GM23338 (cell line): ENCODE results near the gene AGBL4. TPM values are rescaled to one million over a fixed set of nuclear protein-coding genes. Genes with fewer than 3 reads are reported as not detected.

ENCODE experiments used
- ATAC-seq: fragments of 200-7000 bp; cut with Tn5 transposase; 3 replicates; pipeline ENCODE4 v1.9.1; 2020
- DNase-seq: peaks from one replicate; pipeline ENCODE4 v3.0.0-alpha.2; 2015; ENCODE audit warnings: low spot score
- H2AFZ ChIP-seq: fragments of 200-600 bp; sonication (generic); 2 replicates; pipeline ENCODE4 v1.8.0; 2016; ENCODE audit warnings: antibody characterized with exemption, mild to moderate bottlenecking, moderate library complexity
- H3F3A ChIP-seq: fragments of 200-600 bp; sonication (generic); replicated peaks from 2 replicates; pipeline ENCODE4 v1.8.0; 2017; ENCODE audit warnings: antibody characterized with exemption, mixed run types, low read depth
- H3K27ac ChIP-seq: fragments of 200-600 bp; sonication (generic); 2 replicates; pipeline ENCODE4 v1.6.1; 2016; ENCODE audit warnings: low read depth
- H3K27me3 ChIP-seq: fragments of 200-600 bp; sonication (generic); 2 replicates; pipeline ENCODE4 v1.8.0; 2016; ENCODE audit warnings: mild to moderate bottlenecking, mixed run types, moderate library complexity; ENCODE audit not compliant: insufficient read depth
- H3K36me3 ChIP-seq: fragments of 200-600 bp; sonication (generic); 2 replicates; pipeline ENCODE4 v1.8.0; 2016; ENCODE audit warnings: mild to moderate bottlenecking; ENCODE audit not compliant: insufficient read depth
- H3K4me1 ChIP-seq: fragments of 200-600 bp; sonication (generic); 2 replicates; pipeline ENCODE4 v1.8.0; 2016; ENCODE audit warnings: mild to moderate bottlenecking, moderate library complexity; ENCODE audit not compliant: insufficient read depth
- H3K4me2 ChIP-seq: fragments of 200-600 bp; sonication (generic); 2 replicates; pipeline ENCODE4 v1.7.1; 2017; ENCODE audit warnings: mixed run types
- H3K4me3 ChIP-seq: fragments of 200-600 bp; sonication (generic); 2 replicates; pipeline ENCODE4 v1.6.1; 2016; ENCODE audit warnings: mixed run types
- H3K79me2 ChIP-seq: fragments of 200-600 bp; sonication (generic); replicated peaks from 2 replicates; pipeline ENCODE4 v1.8.0; 2017; ENCODE audit warnings: mild to moderate bottlenecking; ENCODE audit not compliant: insufficient read depth
- H3K9me2 ChIP-seq: fragments of 200-600 bp; sonication (generic); 2 replicates; pipeline ENCODE4 v1.8.0; 2017; ENCODE audit not compliant: insufficient read depth
- H4K20me1 ChIP-seq: fragments of 200-600 bp; sonication (generic); replicated peaks from 2 replicates; pipeline ENCODE4 v1.8.0; 2017; ENCODE audit warnings: mild to moderate bottlenecking; ENCODE audit not compliant: insufficient read depth
- H3K27ac Mint-ChIP-seq: 2 replicates; pipeline ENCODE4 v1.8.0; 2020; ENCODE audit warnings: inconsistent platforms, mild to moderate bottlenecking, moderate library complexity, mixed read lengths
- H3K27me3 Mint-ChIP-seq: 3 replicates; pipeline ENCODE4 v1.8.0; 2022; ENCODE audit warnings: low read depth, mild to moderate bottlenecking, moderate library complexity, mixed read lengths, inconsistent platforms; ENCODE audit not compliant: insufficient read depth, poor library complexity
- H3K36me3 Mint-ChIP-seq: 3 replicates; pipeline ENCODE4 v1.8.0; 2021; ENCODE audit warnings: low read depth, mild to moderate bottlenecking, inconsistent platforms, moderate library complexity, mixed read lengths
- H3K4me1 Mint-ChIP-seq: 3 replicates; pipeline ENCODE4 v1.8.0; 2020; ENCODE audit warnings: mild to moderate bottlenecking, inconsistent platforms, mixed read lengths
- H3K4me3 Mint-ChIP-seq: 3 replicates; pipeline ENCODE4 v1.8.0; 2021; ENCODE audit warnings: moderate library complexity, mild to moderate bottlenecking, inconsistent platforms, mixed read lengths
- H3K9me3 Mint-ChIP-seq: 3 replicates; pipeline ENCODE4 v1.8.0; 2020; ENCODE audit warnings: moderate library complexity, mild to moderate bottlenecking, inconsistent platforms, mixed read lengths
- CREB1 ChIP-seq: fragments of 250-450 bp; sonication (Bioruptor Pico); IDR thresholded peaks from 2 replicates; pipeline ENCODE4 v1.5.0; 2020; ENCODE audit warnings: low read depth, mild to moderate bottlenecking, moderate library complexity
- CTCF ChIP-seq, 2 experiments: fragments of 200-600 bp in 1 of 2; sonication (generic) in 1 of 2; conservative IDR thresholded peaks; 2 replicates each; pipeline versions ENCODE4 v1.5.1 to v1.6.1; 2016 to 2017; ENCODE audit warnings: antibody characterized with exemption in 2 of 2, low read depth in 2 of 2, mild to moderate bottlenecking in 2 of 2, moderate library complexity in 1 of 2
- ETS1 ChIP-seq: IDR thresholded peaks from 2 replicates; pipeline ENCODE4 v1.6.1; 2016; ENCODE audit warnings: antibody characterized with exemption
- EZH2 ChIP-seq: fragments of 200-600 bp; sonication (generic); IDR thresholded peaks from one replicate; pipeline ENCODE4 v1.8.0; 2017; ENCODE audit warnings: antibody characterized with exemption, mild to moderate bottlenecking, low read depth; ENCODE audit not compliant: unreplicated experiment
- POLR2AphosphoS5 ChIP-seq: IDR thresholded peaks from 2 replicates; pipeline ENCODE4 v1.6.1; 2016; ENCODE audit warnings: antibody characterized with exemption, low read depth
- REST ChIP-seq: IDR thresholded peaks from one replicate; pipeline ENCODE4 v1.6.1; 2018; ENCODE audit warnings: antibody characterized with exemption; ENCODE audit not compliant: unreplicated experiment
- ZNF331 ChIP-seq: fragments of 250-450 bp; sonication (Bioruptor Pico); IDR thresholded peaks from 2 replicates; pipeline ENCODE4 v1.5.0; 2020; ENCODE audit warnings: low read depth, mild to moderate bottlenecking, moderate library complexity
- polyA plus RNA-seq: library from polyadenylated mRNA; unstranded; fragments of >200 nt; fragmentation: Nextera tagmentation; extraction: Ambion mirVana; gene quantifications from 2 replicates; pipeline ENCODE4 v1.2.1, GENCODE V29; 2016
- total RNA-seq: library from RNA; depleted of rRNA; stranded (reverse); fragments of >200 nt; shearing (Covaris generic); gene quantifications from 2 replicates; pipeline ENCODE4 v1.2.3, GENCODE V29; 2014
- TF ChIP-seq, protein P1 (sequence below): fragments of 250-450 bp; sonication (Bioruptor Pico); IDR thresholded peaks from 2 replicates; pipeline ENCODE4 v1.5.0; 2020; ENCODE audit warnings: mild to moderate bottlenecking, moderate library complexity

AGBL4 gene
- total and polyA plus RNA-seq, 2 experiments from 2014 or later, result 0.91 to 1.5 TPM

DNA sequence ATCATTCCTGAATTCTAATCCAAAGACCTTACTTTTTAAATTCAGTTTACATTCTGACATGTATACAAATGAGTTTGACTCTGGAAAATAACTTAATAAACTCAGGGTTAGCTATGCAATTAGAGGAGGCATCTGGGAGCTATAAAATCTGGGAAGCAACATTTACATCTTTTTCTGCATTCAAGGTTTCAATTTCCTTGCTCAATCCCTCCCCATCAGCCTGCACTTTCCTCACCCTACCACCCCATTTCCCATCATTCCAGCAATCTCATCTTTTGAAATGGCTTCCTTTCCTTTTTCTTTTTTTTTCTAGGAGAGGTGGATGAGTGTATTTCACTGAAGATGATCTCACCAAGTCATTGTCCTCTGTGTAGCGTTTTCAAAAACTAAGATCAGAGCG, 1181.8 kb downstream of the AGBL4 start:
- no peaks in the 10 kb centered on the region for H4K20me1 ChIP-seq
- no peak overlapping the region for H2AFZ ChIP-seq
- H3K4me1 Mint-ChIP-seq, result no peaks in the 10 kb centered on the region
- H3K4me3 Mint-ChIP-seq, result no peak overlapping the region
- H3K4me3 ChIP-seq, result no peak overlapping the region
- no peaks in the 10 kb centered on the region for H3K36me3 ChIP-seq
- H3F3A ChIP-seq, result no peaks in the 10 kb centered on the region
- TF ChIP-seq, protein P1, sequence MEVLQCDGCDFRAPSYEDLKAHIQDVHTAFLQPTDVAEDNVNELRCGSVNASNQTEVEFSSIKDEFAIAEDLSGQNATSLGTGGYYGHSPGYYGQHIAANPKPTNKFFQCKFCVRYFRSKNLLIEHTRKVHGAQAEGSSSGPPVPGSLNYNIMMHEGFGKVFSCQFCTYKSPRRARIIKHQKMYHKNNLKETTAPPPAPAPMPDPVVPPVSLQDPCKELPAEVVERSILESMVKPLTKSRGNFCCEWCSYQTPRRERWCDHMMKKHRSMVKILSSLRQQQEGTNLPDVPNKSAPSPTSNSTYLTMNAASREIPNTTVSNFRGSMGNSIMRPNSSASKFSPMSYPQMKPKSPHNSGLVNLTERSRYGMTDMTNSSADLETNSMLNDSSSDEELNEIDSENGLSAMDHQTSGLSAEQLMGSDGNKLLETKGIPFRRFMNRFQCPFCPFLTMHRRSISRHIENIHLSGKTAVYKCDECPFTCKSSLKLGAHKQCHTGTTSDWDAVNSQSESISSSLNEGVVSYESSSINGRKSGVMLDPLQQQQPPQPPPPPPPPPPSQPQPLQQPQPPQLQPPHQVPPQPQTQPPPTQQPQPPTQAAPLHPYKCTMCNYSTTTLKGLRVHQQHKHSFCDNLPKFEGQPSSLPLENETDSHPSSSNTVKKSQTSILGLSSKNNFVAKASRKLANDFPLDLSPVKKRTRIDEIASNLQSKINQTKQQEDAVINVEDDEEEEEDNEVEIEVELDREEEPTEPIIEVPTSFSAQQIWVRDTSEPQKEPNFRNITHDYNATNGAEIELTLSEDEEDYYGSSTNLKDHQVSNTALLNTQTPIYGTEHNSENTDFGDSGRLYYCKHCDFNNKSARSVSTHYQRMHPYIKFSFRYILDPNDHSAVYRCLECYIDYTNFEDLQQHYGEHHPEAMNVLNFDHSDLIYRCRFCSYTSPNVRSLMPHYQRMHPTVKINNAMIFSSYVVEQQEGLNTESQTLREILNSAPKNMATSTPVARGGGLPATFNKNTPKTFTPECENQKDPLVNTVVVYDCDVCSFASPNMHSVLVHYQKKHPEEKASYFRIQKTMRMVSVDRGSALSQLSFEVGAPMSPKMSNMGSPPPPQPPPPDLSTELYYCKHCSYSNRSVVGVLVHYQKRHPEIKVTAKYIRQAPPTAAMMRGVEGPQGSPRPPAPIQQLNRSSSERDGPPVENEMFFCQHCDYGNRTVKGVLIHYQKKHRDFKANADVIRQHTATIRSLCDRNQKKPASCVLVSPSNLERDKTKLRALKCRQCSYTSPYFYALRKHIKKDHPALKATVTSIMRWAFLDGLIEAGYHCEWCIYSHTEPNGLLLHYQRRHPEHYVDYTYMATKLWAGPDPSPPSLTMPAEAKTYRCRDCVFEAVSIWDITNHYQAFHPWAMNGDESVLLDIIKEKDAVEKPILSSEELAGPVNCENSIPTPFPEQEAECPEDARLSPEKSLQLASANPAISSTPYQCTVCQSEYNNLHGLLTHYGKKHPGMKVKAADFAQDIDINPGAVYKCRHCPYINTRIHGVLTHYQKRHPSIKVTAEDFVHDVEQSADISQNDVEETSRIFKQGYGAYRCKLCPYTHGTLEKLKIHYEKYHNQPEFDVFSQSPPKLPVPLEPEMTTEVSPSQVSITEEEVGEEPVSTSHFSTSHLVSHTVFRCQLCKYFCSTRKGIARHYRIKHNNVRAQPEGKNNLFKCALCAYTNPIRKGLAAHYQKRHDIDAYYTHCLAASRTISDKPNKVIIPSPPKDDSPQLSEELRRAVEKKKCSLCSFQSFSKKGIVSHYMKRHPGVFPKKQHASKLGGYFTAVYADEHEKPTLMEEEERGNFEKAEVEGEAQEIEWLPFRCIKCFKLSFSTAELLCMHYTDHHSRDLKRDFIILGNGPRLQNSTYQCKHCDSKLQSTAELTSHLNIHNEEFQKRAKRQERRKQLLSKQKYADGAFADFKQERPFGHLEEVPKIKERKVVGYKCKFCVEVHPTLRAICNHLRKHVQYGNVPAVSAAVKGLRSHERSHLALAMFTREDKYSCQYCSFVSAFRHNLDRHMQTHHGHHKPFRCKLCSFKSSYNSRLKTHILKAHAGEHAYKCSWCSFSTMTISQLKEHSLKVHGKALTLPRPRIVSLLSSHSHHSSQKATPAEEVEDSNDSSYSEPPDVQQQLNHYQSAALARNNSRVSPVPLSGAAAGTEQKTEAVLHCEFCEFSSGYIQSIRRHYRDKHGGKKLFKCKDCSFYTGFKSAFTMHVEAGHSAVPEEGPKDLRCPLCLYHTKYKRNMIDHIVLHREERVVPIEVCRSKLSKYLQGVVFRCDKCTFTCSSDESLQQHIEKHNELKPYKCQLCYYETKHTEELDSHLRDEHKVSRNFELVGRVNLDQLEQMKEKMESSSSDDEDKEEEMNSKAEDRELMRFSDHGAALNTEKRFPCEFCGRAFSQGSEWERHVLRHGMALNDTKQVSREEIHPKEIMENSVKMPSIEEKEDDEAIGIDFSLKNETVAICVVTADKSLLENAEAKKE (CRISPR knock-in tag), result no peak
- TF ChIP-seq EZH2 (no peak), ETS1 (no peak), CTCF (conservative IDR thresholded peaks at IDR 0.05; ENCODE audit: low read depth in 2 of 2) (no peak), REST (no peak), ZNF331 (CRISPR knock-in tag) (no peak), CREB1 (CRISPR knock-in tag) (no peak), POLR2AphosphoS5 (no peak)
- no peak overlapping the region for H3K27ac Mint-ChIP-seq
- no peaks in the 10 kb centered on the region for H3K79me2 ChIP-seq
- ATAC-seq, result no peak
- H3K27ac ChIP-seq, result no peak overlapping the region
- peaks cover 4% of the 10 kb centered on the region for H3K27me3 Mint-ChIP-seq
- no peak for DNase-seq
- H3K4me2 ChIP-seq, result no peak overlapping the region
- H3K4me1 ChIP-seq, result no peaks in the 10 kb centered on the region
- H3K9me2 ChIP-seq, result peaks cover 3% of the 10 kb centered on the region; the same call in 1 of the 2 replicates
- H3K27me3 ChIP-seq, result no peaks in the 10 kb centered on the region
- H3K36me3 Mint-ChIP-seq, result no peaks in the 10 kb centered on the region
- H3K9me3 Mint-ChIP-seq, result no peaks in the 10 kb centered on the region; the same call in 2 of the 3 replicates
